ENCODE data around the gene AAMP.

Gene AAMP

DNA sequence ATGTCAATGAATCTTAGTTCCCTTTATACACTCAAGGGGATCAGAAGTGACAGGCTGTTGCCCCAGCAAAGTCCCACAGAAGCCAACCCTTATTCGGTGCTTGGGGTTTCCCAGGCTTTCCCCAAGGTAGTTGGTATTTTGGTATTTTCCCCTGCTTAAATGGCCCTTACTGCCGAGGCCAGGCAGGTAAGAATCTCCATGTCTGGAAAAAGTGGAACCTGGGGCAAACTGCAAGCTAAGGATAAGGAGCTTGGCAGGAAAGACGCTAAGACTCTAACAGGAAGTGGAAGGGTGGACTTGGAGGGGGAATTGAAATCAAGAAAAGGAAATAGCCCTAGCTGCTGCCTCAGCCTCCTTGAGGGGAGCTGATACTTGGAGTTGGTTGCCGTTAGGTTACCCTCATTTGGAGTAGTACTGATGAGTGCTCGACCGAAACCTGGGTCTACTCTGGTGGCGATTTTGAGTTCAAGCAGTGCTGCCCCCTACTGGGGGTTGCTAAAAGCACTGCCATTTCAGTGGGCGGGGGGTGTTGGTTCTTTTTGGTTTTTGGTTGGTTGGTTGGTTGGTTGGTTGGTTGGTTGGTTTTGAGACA, 12.5 kb downstream of the AAMP start:
- DNase-seq = peak; percentile 49

DNA sequence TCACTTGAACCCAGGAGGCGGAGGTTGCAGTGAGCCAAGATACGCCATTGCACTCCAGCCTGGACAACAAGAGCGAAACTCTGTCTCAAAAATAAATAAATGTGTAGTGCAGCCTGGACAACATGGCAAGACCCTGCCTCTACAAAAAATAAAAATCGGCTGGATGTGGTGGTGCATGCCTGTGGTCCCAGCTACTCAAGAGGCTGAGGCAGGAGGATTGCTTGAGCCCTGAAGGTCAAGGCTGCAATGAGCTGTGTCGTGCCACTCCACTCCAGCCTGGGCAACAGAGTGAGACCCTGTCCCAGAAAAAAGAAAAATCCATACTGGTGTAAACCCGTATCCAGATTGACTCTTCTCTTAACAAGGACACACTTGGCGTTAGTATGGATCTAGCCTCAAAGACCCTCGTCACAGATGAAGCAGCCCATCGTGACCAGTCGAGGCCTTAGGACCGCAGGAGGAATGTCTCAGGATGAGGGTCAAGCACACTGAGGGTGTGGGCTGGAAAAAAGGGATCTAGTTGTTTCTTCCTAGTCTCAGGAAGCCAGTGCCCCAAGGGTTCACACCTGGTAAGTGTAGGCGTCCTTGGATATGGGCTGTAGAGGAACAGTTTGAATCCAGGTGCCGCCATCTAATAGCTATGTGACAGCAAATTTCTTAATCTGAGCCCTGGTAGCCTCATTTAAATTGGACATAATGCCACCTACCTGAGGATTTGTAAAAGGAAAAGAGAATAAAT, 13.2 kb downstream of the AAMP start:
- no peak for DNase-seq

- DNase-seq = no peak
Observed at GRCh38 chr2:218255446-218255845, 14.5 kb downstream of the AAMP start.

- DNase-seq = no peak
Observed at GRCh38 chr2:218253232-218253625, 16.7 kb downstream of the AAMP start.

DNA sequence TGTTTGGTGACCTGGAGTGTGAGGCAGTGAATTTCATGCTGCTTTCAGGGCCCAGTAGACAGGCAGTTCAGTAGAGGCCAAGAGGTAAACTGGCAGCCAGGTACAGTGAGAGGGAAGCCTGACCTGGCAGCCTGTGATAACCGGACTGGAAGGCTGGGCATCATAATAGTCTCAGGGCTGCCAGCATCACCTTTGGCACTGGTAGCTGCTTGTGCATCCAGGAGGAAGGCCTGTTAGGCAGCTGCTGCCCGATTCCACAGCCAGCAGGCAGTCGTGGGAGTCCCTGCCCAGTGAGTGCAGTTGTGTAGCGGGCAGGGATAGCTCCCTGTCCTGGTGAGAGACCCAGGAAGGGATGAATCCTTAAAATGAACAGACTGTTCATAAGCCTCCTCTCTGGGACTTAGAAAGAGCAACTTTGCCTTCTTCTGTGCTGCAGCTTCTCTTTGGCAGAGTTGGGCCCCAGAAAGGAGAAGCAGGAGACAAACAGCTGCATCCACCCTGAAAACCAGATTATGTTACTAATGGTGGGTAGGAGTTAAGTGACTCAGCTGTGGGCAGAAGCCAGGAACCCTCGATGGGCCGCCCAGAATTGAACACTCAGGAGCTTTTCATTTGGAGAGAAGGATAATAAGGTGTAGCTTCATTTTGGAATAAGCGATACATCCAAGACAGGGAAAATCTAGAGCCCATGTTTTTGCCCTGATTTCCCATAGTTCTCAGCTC, 17.3 kb downstream of the AAMP start:
- no peak for DNase-seq

DNA sequence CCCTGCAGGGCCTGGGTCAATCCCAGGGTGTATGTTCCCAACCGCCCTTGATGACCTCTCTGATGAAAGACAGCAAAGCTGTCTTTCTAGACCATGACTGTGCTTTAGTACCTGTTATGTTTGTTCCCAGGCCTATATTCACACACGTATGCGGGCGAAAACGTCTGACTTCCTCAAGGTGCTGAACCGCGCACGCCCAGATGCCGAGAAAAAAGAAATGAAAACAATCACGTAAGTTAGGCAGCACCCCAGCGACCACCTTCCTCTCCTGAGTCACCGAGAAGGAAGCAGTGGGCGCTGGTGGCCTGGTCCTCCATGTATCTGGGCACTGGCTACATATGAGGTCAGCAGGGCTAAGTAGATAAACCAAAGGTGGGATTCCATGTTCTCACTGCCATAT, 20.2 kb downstream of the AAMP start:
- DNase-seq = no peak

GRCh38 chr2:218245214-218245613, 24.7 kb downstream of the AAMP start:
- no peak for DNase-seq

DNA sequence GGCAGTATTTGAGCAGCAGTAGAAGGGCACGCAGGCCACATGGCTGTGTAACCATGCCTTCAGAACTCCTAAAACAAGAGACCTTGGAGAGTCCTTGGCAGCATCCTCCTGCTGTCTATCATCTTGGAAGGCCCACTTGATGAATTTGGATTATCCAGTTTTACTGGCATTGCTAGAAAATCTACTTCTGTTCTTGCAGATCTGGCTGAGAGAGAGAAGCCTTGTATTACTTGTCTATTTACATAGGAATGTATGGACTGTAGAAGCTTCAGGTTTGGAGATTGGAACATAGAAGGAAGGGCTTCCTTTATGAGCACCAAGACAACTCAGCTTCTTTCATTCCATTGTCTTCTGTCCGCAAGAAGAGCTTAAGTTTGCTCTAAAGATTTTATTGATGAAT, 25.3 kb downstream of the AAMP start:
- DNase-seq = no peak

DNA sequence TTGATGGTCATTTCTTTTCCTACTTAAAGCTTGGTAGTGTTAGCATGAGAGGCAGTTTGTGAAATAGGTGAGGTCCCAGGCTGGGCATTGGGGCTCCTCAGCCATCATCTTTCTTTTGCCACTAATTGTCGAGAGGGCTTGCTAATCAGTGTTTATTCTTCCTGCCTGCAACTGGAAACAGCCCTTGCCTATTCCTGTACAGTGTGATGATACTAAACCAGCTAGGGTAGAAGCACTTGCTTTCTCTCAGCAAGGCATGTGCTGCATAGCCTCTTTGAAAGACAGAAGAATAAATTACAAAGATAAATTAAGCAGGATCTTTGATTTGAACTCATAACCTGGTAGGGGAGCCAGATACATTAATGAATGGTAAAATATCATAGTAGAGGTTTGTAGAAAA, 25.7 kb downstream of the AAMP start:
- no peak for DNase-seq

- DNase-seq = no peak
Observed at GRCh38 chr2:218238887-218239286, 31.1 kb downstream of the AAMP start.

DNA sequence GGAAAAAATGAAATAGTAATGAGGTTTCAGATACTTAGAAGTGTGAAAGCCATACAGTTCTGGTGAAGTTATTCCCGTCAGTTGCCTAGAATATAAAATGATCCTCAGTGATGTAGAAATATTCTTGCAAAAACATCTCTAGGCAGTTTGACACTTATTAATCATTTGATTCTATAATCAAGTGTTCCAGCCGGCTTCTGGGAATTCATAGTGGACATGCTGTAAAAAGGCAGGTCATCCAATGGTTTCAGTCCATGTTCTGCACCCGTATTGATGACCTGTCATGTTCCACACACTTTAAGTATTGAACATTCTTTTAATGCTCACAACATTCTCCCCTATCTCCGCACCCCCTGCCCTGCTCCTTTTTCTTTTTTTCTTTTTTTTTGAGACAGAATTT, 33.1 kb downstream of the AAMP start:
- no peak for DNase-seq

DNA sequence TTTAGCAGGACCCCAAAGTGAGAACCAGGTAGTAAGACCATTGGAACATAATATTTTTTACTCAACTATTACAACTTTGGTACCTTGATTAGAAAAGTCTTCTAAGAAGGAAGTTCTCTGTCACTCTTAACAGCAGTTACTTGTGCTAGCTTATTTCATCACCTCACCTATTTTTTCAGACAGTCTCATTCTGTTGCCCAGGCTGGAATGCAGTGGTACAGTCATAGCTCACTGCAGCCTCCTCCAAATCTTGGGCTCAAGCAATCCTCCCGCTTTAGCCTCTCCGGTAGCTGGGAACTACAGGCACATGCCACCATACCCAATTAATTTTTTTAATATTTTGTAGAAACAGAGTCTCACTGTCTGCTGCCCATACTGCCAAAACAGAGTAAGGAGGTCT, 34.9 kb downstream of the AAMP start:
- no peak for DNase-seq

DNA sequence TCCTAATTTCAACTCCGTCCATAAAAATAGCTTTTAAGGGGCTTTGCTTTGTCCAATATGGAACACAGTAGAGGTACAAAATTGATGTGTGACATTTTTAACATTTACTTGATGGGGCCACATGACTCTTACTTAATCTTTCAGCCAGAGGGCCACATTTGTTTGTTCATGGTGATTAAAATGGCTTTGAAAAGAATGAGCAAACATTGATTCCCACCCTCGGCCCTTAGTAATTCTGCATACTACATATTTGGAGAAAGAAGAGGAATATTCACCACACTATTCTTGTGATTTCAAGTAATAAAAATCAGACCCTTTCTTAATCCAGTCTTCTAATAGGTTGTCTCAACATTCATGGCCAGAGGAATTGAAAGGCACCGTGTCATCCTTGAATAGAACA, 35.4 kb downstream of the AAMP start:
- no peak for DNase-seq

GRCh38 chr2:218233543-218233942, 36.4 kb downstream of the AAMP start:
- DNase-seq = no peak

DNA sequence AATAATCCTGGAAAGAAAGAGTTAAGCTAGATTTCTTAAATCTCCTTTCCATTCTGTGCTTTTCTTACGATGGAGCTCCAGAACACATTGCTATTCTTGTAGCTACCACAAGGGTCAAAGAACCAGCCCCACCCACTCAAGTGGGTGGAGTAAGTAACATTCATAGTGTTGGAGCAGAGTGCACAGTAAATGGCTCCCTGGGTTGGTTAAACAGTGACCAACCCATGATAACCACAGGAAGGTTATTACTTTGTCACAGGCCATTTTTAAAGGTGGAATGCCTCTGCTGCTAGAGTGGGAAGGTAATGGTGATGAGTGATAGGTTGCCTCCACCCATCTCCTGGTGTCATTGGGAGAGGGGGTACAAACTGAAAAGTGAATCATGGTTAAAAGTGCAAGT, 39.1 kb downstream of the AAMP start:
- no peak for DNase-seq

GRCh38 chr2:218229851-218230250, 40.1 kb downstream of the AAMP start:
- no peak for DNase-seq

- no peak for DNase-seq
Observed at GRCh38 chr2:218229239-218229638, 40.7 kb downstream of the AAMP start.

- no peak for DNase-seq
Observed at GRCh38 chr2:218228366-218229090, 41.4 kb downstream of the AAMP start.

GRCh38 chr2:218226903-218227302, 43.0 kb downstream of the AAMP start:
- DNase-seq = no peak

DNA sequence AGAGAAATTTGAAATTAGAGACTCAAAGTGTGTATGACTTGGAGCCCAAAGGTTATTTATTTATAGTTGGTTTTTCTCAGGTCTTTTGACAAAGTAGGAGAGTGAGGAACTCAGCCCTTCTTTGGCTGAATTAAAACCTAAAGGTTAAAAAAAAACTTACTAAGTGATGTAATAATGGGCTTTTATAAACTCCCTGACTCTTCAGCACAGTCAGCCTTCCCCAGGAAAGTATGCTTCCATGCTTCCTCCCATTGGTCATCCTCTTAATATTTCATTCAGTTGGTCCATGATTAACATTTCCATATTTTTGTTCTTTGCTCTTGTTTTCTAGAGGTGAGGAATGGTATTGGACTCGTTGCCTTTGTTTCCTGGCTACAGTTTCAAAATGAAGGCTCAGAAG, 45.8 kb downstream of the AAMP start:
- DNase-seq = no peak

GRCh38 chr2:218223046-218223445, 46.9 kb downstream of the AAMP start:
- no peak for DNase-seq

- DNase-seq = no peak
Observed at GRCh38 chr2:218221000-218221399, 48.9 kb downstream of the AAMP start.

DNA sequence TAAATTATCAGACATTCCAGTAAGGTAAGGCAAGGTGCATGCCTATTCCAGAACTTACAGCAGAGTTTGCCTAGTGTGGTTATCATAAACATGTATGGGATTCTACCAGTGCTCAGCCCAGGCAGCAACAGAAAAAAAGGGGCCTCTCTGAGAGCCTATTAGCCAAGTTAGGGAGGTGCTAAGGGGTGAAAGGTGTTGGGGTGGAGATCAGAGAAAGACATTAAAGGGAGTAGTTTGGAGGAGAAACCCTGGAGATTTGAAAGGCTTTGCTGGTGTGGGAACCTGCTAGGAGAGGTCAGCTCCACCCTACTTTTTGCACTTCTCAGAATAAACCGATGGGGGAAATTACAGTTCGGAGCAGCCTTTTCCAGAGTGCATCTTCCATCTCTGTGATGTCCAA, 50.0 kb downstream of the AAMP start:
- DNase-seq = no peak

All from activated CD4-positive, alpha-beta T cell treated with anti-CD3 and anti-CD28 coated beads for 1 hour (primary cell).